Measurements from ENCODE around the gene TEAD2.
"Not testable (repeated sequence)": the region's sequence is repeated elsewhere in the genome, so short reads cannot be mapped to it uniquely, and the experiment has no call there.

The TEAD2 gene

DNA sequence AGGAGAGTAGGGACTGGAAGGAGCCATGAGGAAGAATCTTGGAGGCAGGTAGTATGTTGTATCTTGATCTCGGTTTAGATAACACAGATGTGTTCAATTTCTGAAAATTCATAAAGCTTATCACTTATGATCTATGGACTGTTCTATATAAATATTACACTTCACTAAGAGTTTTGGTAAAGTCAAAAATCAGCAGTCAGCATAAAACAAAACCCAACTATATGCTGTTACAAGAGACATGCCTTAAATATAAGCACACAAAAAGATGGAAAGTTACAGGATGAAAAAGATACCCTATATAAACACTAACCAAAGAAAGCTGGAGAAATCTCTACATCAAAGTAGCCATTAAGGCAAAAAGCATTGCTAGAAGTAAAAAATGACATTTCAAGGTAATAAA lies 21.4 kb upstream of the TEAD2 start:
- no peak for DNase-seq

DNA sequence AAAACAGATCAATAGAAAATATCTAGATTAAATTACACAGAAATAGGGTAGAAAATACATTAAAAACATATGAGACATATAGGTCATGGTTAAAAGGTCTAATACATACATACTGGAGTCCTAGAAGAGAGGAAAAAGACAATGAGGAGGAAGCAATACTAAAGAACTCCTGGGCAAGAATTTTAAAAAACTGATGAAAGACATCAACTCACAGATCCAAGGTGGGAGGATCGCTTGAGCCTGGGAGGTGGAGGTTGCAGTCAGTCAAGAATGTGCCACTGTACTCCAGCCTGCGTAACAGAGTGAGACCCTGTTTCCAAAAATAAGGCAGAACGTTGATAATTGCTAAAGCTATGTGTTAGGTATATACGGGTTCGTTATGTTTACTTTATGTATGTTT lies 20.4 kb upstream of the TEAD2 start:
- no peak for DNase-seq

DNA sequence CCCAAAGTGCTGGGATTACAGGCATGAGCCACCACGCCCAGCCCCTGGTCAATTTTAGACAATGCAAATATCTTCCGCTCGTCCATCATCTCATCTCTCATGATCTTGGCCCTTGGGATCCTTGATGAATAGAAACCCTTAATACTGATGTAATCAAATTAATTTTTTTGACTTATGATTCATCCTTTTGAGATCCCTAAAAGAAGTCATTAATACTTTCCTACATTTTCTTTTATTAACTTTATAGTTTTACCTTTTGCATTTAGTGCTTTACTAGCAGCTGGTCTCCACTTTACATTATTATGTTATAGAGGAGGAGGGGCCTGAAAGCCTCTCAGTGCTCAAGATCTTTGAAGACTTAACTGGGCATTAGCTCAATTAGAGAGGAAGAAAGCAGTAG lies 18.2 kb upstream of the TEAD2 start:
- DNase-seq: no peak

DNA sequence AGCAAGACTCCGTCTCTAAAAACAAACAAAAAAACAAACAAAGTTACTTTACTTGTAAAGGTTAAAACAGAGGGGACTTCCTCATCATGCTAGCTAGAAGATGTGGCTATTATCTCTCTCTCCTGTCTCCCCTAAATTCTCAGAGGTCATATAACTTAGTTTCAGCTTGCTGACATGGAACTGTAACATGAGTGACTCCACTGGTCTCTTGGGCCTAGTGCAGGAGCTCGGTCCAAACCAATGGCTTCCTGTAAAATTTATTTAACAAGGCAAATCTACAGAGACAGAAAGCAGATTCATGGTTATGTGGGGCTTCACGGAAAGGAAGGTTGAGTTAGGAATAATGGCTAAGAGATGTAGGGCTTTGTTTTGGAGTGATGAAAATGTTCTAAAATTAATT lies 16.3 kb upstream of the TEAD2 start:
- DNase-seq: no peak

DNA sequence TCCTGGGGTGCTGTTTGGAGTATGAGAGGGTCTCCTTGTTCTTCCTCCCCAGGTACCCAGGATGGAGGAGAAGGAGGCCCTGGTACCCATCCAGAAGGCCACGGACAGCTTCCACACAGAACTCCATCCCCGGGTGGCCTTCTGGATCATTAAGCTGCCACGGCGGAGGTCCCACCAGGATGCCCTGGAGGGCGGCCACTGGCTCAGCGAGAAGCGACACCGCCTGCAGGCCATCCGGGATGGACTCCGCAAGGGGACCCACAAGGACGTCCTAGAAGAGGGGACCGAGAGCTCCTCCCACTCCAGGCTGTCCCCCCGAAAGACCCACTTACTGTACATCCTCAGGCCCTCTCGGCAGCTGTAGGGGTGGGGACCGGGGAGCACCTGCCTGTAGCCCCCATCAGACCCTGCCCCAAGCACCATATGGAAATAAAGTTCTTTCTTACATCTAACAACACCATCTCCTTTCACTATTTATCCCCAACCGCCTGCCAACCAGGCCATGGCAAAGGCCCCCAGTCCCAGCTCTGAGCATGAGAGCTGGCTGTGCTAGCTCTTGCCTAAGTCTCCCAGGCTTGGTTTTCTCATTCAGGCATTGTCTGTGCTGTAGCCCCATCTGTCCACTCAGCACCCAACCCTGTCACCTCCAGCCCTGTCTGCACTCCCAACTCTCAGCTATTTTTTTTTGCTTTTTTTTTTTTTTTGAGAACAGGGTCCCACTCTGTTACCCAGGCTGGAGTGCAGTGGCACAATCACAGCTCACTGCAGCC lies 12.6 kb upstream of the TEAD2 start:
- DNase-seq: no peak

DNA sequence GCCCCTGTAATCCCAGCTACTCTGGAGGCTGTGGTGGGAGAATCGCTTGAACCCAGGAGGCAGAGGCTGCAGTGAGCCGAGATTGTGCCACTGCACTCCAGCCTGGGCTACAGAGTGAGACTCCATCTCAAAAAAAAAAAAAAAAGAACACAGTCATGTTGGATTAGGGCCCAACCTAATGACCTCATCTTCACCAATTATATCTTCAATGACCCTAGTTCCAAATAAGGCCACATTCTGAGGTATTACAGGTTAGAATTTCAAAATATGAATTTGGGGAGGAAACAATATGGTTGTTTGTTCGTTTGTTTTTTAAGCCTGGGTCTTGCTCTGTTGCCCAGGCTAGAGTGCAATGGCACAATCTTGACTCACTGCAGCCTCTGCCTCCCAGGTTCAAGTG lies 11.0 kb upstream of the TEAD2 start:
- DNase-seq: not testable (repeated sequence)

DNA sequence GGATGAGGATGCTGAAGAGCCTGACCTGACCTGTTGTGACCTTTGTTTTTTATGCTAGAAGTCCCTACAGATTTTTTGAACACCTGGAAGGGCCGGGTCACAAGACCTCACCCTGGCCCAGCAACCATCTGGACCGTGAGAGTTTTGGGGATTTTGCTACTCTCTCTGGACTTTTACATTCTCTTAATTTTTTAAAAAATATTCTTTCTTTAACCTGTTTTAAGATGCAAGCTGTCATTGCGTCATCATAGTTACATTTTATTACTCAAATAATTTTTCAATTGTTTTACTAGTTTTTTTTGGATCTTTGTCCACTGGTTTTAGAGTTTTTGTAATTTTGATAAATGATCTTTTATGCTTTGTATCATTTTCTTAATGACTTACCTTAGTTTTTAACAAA lies 9.0 kb upstream of the TEAD2 start:
- DNase-seq: no peak

DNA sequence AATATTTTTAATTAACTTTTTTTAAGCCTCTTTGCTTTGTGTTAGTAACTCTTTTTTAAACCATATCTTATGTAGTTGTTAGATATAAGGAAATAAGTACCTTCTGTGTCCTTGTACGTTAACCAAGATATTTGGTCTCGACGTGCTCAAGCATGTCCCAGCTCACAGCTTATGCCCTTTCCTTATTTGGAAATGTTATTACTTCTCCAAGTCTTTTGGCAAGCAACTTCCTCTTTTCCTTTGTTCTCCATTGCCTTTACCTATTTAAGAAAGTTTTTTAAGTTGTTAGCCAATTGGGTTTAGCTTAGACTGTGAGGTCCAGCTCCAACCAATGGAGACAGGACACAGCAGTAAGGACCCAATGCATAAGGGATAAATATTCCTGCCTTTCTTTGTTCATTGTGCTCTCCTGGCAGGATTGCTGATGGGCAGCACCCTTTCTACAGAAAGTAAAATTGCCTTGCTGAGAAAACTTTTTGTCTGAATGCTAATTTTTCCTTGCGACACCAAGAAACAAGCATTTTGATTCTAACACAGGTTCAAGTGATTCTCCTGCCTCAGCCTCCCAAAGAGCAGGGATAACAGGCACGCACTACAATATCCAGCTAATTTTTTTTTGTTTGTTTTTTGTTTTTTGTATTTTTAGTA lies 6.6 kb upstream of the TEAD2 start:
- no peak for DNase-seq

DNA sequence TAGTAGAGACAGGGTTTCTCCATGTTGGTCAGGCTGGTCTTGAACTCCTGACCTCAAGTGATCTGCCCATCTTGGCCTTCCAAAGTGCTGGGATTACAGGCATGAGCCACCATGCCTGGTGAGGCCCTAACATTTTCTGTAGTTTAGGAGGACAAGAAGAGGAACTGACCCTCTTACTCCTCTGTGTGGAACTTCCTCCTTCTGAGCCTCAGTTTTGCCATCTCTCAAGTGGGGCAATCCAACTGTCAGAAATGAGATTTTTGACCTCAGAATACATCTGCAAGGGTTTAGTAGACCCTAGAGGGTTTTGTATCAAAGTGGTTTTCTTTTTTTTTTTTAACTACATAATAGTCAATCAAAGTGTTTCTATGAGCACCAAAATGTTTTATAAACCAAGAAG lies 3.9 kb upstream of the TEAD2 start:
- DNase-seq: no peak

DNA sequence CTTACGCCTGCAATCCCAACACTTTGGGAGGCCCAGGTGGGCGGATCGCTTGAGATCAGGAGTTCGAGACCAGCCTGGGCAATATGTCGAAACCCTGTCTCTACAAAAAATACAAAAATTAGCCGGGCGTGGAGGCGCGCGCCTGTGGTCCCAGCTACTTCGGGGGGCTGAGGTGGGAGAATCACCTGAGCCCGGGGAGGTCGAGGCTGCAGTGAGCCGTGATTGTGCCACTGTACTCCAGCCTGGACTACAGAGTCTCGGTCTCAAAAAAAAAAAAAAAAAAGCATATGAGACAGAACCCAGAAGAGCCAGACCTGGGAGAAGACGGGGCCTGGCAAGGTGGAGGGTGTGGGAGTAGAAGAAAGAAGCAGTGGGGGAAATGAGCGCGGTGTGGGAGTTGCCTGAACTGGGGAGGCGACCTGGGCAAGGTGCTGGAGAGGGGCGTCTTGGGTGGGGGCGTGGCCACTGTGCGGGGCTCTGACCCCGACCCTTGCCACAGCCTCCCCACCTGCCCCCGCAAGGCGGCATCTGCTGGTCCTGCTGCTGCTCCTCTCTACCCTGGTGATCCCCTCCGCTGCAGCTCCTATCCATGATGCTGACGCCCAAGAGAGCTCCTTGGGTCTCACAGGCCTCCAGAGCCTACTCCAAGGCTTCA lies 2.0 kb upstream of the TEAD2 start:
- no peak for DNase-seq

DNA sequence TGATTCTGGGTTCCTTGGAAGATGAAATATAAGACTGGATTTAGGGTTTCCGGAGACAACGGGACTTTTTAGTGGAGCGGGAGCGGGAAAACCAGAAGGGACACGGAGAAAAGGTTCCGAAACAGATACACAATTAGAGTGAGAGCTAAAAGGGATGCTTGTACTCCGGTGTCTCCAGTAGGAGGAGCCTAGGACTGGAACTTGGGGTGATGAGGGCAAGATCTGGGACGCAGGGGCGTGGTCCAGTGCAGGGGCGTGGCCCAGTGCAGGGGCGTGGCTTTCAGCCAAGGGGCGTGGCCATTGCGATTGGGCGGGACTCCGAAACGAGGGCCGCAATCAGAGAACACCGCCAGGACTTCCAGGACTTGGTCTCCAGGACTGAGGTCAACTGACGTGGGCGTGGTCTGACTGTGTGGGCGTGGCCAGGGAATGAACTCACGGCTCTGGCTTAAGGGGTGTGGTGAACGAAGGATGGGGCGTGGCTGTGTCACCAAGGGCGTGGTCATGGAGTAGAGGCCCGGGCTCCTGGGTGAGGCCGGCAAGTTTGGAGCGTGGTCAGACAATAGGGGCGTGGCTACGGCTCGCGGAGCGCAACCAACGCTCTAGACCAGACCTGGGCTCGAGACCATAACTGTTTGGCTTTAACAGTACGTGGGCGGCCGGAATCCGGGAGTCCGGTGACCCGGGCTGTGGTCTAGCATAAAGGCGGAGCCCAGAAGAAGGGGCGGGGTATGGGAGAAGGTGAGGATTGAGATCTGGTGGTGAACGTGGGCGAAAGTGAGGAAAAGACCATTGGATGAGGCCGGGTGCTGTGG lies 1.3 kb upstream of the TEAD2 start, which contains the start of gene DKKL1:
TSS of gene DKKL1 (plus strand) at position 610 of the 815 bp plus-strand sequence. CDS start at position 732, 122 bp downstream.
- DNase-seq: peak; percentile 47

DNA sequence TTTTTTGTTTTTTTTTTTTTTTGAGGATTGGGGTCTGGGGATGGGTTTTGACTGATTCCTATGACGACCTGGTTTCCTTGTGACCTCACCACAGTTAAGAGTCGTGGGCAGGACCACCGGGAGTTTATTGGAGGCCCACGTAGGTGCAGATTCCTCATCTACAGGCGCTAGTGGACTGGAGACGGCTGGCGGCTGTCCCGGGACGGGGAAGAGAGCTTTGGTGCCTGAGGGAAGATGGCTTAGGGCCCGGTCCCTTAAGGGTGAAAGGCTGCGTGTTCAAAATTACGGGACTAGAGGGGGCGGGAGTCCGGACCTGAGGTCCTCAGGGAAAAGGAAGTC lies 682 bp upstream of the TEAD2 start:
- no peak for DNase-seq

DNA sequence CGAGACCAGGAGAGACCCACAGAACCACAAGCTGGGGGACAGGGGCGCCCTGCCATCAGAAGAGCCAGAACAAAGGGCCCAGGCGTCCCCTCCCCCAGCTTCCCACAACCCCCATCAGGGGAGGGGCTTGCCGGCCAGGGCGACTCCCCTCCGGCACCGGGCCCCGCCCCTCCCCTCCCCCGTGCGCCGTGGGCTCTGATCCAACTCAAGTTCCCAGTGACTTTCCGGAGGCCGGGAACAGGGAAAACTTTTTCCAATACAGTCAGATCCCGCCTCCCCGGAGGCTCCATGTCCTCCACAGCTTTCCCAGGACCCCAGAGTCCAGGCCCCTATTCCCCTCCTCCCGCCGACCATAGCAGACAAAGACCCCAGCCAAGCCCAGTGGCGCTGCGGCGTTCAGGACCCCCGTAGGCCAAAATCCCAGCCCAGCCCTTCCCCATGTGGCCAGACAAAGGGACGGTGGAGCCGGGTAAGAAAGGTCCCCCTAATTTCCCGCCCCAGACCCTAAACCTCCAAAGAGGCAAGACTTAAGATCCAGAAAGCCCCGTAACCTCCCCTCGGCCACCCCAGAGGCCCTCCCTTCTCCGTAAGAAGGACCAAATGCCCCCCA lies 673 bp downstream of the TEAD2 start:
- no peak for DNase-seq

DNA sequence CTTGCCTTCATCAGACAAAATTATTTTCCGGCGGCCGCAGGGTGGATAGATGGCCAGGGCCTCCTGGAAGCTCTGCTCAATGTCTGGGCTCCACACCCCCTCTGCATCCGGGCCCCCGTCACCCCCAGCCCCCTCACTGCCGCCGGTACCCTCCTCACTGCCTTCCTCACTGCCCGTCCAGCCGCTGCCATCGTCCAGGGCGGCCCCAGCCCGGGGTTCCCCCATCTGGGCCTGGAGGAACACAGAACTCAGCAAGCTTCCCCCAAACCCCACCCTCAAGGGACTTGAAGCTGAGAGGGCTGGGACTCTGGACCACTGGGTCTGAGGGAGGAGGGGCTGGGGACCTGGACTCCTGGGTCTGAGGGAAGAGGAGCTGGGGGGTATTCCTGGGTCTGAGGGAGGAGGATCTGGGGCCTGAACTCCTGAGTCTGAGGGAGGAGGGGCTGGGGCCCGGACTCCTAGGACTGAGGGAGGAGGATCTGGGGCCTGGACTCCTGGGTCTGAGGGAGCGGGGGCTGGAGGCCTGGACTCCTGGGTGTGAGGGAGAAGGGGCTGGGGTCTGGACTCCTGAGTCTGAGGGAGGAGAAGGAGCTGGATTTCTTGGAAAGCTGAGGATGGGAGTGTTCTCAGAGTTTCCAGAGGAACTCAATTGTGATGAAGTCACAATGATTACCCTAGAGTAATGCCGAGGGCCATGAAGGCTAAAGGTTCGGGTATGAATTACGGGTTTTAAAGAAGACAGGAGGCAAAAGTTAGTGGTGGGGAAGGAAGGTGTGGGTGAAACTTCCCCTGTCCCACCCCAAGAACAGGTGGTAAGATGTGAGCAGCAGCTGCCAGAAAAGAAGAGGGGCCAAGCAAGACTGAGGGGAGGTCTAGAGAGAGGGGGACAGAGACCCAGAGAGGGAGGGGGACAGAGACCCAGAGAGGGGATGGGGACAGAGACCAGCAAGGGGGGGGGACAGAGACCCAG lies 2.1 kb downstream of the TEAD2 start:
- DNase-seq: no peak

DNA sequence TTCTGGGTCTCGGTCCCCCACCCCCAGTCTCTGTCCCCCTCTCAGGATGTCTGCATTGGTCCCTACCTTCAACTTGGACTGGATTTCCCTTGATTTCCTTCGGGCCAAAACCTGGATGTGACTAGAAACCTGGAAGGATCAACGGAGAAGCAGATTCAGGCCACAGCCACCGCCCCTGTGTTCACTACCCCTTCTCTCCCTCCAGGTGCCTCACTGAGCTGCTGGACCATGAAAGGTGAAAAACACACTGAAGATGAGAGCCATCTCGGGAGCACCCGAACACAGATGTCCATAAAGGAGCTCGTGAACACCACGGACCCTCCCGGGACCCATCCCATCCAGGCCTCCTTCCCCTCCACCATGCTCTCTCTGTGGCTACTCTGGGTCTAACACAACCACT lies 5.0 kb downstream of the TEAD2 start:
- no peak for DNase-seq

DNA sequence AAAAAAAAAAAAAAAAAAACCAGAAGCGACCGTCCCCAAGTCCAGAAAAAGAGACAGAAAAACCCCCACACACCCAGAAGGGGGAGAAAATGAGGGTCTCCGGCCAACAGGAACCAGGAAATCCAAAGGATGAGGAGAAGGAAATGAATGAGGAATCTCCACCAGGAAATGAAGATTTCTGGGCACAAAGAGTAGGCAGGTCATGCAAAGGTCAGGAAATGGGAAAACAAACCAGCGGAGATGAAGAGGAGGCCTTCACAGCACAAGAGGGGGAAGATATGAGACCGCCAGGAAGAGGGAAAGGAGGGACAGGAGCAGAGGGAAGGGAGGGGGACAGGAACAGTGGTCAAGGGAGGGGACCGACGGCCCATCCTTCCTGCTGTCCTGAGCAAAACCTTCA lies 5.8 kb downstream of the TEAD2 start:
- no peak for DNase-seq

DNA sequence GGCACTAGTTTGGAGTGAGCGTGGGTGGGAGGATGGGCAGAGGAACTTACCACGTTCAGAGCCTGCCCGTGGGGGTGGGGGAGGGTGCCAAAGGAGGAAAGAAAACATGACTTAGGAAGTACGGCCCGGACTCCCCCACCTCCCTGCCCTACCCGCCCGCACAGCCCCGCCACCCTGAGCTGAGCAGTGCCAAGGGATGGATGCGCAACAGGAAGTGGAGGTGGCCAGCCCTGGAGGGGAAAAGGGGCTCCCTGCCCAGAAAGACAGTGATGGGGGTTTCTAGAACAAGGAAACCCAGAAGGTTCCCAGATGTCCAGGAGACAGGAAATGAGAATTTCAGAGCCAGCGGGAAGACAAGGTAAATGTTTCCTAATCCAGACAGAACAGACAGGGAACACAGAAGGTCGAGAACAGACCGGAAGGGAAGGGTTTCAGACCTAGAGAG lies 6.3 kb downstream of the TEAD2 start:
- no peak for DNase-seq

DNA sequence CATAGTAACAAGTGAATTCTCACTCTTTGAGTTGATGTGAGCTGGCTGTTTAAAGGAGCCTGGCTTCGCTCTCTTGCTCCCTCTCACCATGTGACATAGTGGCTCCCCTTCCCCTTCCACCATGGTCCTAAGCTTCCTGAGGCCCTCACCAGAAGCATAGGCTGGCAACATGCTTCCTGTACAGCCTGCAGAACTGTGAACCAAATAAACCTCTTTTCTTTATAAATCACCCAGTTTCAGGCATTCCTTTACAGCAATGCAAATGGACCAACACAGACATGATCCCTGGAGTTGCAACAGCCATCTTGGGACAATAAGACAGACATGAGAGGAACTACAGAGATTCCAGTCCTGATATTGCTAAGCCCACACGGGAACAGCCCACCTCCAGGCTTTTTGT lies 12.6 kb downstream of the TEAD2 start:
- DNase-seq: no peak

DNA sequence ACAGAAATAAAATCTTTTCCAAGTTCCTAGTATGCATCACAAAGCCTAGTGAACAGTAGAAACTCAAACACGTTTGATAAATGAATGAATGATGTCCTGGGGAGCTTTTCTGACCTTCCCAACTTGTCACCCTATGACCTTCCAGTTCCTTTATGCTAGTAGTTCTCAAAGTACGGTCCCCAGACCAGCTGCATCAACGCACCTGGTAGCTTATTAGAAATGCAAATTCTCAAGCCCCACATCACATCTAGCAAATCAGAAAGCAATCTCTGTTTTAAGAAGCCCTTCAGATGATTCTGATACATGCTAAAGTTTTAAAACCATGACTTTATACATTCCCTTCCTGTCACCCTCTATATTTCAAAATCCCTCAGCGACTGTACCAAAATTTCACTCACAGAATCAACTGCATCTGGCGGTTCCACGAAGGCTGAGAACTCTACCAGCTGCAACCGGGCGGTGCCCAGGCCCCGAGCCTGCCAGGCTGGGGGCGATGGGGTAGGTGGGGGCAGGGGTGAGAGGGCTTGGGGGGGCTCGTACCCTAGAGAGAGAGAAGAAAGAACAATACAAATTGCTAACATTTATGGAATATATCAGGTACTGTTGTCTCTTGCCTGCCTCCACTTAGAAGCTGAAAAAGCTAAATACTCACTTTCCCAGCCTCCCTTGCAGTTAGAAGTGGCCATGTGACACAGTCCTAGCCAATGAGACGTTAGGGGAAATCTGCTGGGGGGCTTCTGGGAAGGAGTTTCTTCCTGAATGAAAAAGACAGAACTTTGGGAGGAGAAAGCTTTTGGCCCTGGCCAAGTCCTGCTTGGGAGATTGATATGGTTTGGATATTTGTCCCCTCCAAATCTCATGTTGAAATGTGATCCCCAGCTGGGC lies 13.7 kb downstream of the TEAD2 start:
- no peak for DNase-seq

DNA sequence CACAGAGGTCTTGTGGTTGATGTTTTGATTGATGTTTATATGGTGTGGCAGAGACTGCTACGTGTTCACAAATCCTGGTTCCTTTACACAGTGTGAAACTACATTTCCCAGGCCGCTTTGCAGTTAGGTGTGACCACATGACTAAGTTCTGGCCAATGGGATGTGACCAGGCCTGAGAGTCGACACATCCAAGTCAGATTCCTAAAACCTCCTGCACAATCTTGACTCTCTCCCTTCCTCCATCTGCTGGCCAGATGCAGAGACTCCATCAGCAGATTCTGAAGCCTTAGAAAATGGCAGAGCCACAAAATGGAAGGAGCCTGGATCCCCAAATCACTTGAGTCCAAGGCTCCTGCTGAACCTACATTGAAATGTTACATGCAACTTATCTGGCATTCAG lies 14.4 kb downstream of the TEAD2 start:
- no peak for DNase-seq

DNA sequence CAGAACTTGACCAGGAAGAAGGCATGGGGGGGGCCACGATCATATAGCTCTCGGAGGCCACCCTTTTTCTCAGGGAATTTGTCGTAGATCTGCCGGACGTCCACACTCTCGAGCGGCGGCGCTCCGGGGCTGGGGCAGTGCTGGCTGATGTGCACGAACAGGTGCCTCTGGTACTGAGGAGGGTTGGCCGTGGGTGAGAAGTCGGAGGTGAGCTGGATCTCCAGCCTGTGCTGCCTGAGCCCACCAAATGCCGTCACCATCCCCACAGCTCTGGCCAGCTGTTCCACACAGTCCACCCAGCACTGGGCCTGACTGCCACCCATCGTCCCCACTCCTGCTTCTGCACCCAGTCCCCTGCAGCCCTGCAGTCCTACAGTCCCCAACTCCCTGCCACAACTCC lies 15.0 kb downstream of the TEAD2 start:
- DNase-seq: no peak

All from T-helper 9 cell (primary cell).